Measurements from ENCODE around the gene KLK12. TPM values are rescaled to one million over a fixed set of nuclear protein-coding genes. Genes with fewer than 3 reads are reported as not detected.

Gene KLK12
- total and polyA plus RNA-seq, 9 donors, result not detected

DNA sequence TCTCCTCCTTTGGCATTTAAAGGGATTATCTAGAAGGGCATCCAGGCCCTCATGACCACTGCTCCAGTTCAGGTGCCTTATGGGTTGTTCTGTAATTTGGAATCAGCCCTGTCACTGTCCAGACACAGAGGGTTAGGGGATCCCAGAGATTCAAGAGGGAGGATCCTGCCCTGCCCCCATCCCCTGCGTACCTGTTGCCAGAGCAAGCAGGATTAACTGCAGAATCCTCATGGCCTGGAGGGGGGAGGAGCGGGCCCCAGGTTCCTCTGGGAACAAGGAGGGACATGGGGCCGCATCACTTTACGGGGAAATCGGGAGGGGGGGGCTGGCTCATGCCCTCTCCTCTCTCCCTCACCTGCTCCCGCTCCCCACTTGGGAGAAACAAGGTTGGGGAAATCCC, 9.4 kb downstream of the KLK12 start:
- TF ChIP-seq POLR2A (IDR thresholded peaks at IDR 0.05) (no peak), CTCF (IDR thresholded peaks at IDR 0.05) (no peak), EP300 (IDR thresholded peaks at IDR 0.05) (no peak)
- 65 to 72% (median 72%) methylated on average over 6 of the region's 6 CpGs for WGBS, 3 donors
- H3K27ac ChIP-seq, result peak overlapping the region in 1 of 2 donors; percentile 29
- peak in 1 of 5 donors; percentile 38 for DNase-seq
- intact Hi-C loops (cut with DNase I), result no loop called here
- H3K27me3 ChIP-seq, result no peaks in the 10 kb centered on the region
- H3K9me3 ChIP-seq, result no peaks in the 10 kb centered on the region
- H3K36me3 ChIP-seq, result no peaks in the 10 kb centered on the region
- peaks cover 9% of the 10 kb centered on the region for H3K4me1 ChIP-seq (ENCODE audit: insufficient read depth)
- no peak overlapping the region for H3K4me3 ChIP-seq

GRCh38 chr19:51024924-51025323, 9.9 kb downstream of the KLK12 start:
- 69 to 75% (median 73%) methylated on average over 5 of the region's 5 CpGs for WGBS, 3 donors
- Histone ChIP-seq H3K27ac (no peak overlapping the region), H3K4me1 (ENCODE audit: insufficient read depth) (peaks cover 12% of the 10 kb centered on the region), H3K4me3 (no peak overlapping the region), H3K9me3 (no peaks in the 10 kb centered on the region), H3K27me3 (no peaks in the 10 kb centered on the region), H3K36me3 (no peaks in the 10 kb centered on the region)
- intact Hi-C loops (cut with DNase I), result loop anchor here in 2 of 4 donors (5.0 kb wide), 2 partner anchors 67 to 142 kb away; no protein-coding TSS in a partner anchor
- DNase-seq, result peak in 1 of 5 donors; percentile 9
- no peak for TF ChIP-seq CTCF (IDR thresholded peaks at IDR 0.05)
- TF ChIP-seq POLR2A (IDR thresholded peaks at IDR 0.05), result no peak
- no peak for TF ChIP-seq EP300 (IDR thresholded peaks at IDR 0.05)

GRCh38 chr19:51023946-51024345, 10.9 kb downstream of the KLK12 start:
- no peaks in the 10 kb centered on the region for H3K27me3 ChIP-seq
- H3K36me3 ChIP-seq, result no peaks in the 10 kb centered on the region
- H3K4me1 ChIP-seq (ENCODE audit: insufficient read depth), result peaks cover 12% of the 10 kb centered on the region
- 60 to 62% (median 60%) methylated on average over 11 of the region's 11 CpGs for whole genome bisulfite sequencing, 3 donors
- no peak for TF ChIP-seq EP300 (IDR thresholded peaks at IDR 0.05)
- no peak for TF ChIP-seq CTCF (IDR thresholded peaks at IDR 0.05)
- TF ChIP-seq POLR2A (IDR thresholded peaks at IDR 0.05), result no peak
- H3K27ac ChIP-seq, result no peak overlapping the region
- intact Hi-C loops (cut with DNase I), result loop anchor here in 2 of 4 donors (2.0 to 5.0 kb wide), 3 partner anchors 68 to 143 kb away; no protein-coding TSS in a partner anchor
- no peak overlapping the region for H3K4me3 ChIP-seq
- DNase-seq, result peak in 1 of 5 donors; percentile 35
- no peaks in the 10 kb centered on the region for H3K9me3 ChIP-seq

DNA sequence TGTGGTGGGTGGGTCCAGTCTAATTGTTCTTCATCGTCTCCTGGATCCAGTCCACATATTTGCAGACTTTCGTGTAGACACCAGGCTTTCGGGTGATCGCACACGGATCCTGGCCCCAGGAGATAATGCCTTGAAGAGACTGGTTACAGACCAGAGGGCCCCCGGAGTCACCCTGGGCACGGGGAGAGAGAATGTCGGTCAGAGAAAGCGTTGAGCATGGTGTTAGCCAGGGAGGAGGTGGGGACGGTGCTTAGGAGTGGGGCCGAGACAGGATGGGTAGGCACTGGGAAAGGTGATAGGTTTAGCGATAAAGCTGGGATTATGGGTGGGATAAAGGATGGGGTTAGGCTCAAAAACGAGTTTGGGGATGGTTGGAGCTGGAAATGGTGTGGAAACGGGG, 12.3 kb downstream of the KLK12 start:
- WGBS, 3 donors, result 65 to 70% (median 66%) methylated on average over 14 of the region's 14 CpGs
- Histone ChIP-seq H3K36me3 (no peaks in the 10 kb centered on the region), H3K4me3 (no peak overlapping the region), H3K4me1 (ENCODE audit: insufficient read depth) (peaks cover 12% of the 10 kb centered on the region), H3K27ac (no peak overlapping the region), H3K9me3 (no peaks in the 10 kb centered on the region), H3K27me3 (no peaks in the 10 kb centered on the region)
- intact Hi-C loops (cut with DNase I), result loop anchor here in 2 of 4 donors (2.0 to 5.0 kb wide), 3 partner anchors 70 to 145 kb away; no protein-coding TSS in a partner anchor
- TF ChIP-seq POLR2A (IDR thresholded peaks at IDR 0.05), result no peak
- no peak for TF ChIP-seq CTCF (IDR thresholded peaks at IDR 0.05)
- no peak for TF ChIP-seq EP300 (IDR thresholded peaks at IDR 0.05)
- DNase-seq, result no peak

Measured in ovary (tissue), 9 donors.